MM.1S (cell line): ENCODE data around the gene TMEM239.

Experiments
- DNase-seq: peaks from one replicate; pipeline ENCODE4 v3.0.0-alpha.2; 2015
- H2AFZ ChIP-seq: fragments of 300-600 bp; sonication (generic); 2 replicates; pipeline ENCODE4 v1.6.0; 2016; ENCODE audit warnings: antibody characterized with exemption, low read length
- H3F3A ChIP-seq: fragments of 300-600 bp; sonication (generic); 2 replicates; pipeline ENCODE4 v1.6.1; 2016; ENCODE audit warnings: mild to moderate bottlenecking, antibody characterized with exemption, low read length, moderate library complexity, mixed read lengths; ENCODE audit not compliant: insufficient read depth
- H3K27ac ChIP-seq: fragments of 300-600 bp; sonication (generic); 2 replicates; pipeline ENCODE4 v1.5.1; 2016; ENCODE audit warnings: mild to moderate bottlenecking, low read length
- H3K27me3 ChIP-seq: fragments of 300-600 bp; sonication (generic); replicated peaks from 2 replicates; pipeline ENCODE4 v1.6.0; 2016; ENCODE audit warnings: low read length; ENCODE audit not compliant: insufficient read depth
- H3K36me3 ChIP-seq: fragments of 300-600 bp; sonication (generic); replicated peaks from 2 replicates; pipeline ENCODE4 v1.6.1; 2016; ENCODE audit warnings: mild to moderate bottlenecking, low read length, mixed read lengths; ENCODE audit not compliant: insufficient read depth
- H3K4me1 ChIP-seq: fragments of 300-600 bp; sonication (generic); 2 replicates; pipeline ENCODE4 v1.6.1; 2016; ENCODE audit warnings: low read length, mixed read lengths
- H3K4me2 ChIP-seq: fragments of 300-600 bp; sonication (generic); 2 replicates; pipeline ENCODE4 v1.6.0; 2016; ENCODE audit warnings: low read depth, low read length
- H3K4me3 ChIP-seq: fragments of 300-600 bp; sonication (generic); 2 replicates; pipeline ENCODE4 v1.5.1; 2016; ENCODE audit warnings: low read length, mixed read lengths
- H3K79me2 ChIP-seq: fragments of 300-600 bp; sonication (generic); 2 replicates; pipeline ENCODE4 v1.6.1; 2016; ENCODE audit warnings: mixed run types, low read length, mixed read lengths
- H3K9ac ChIP-seq: fragments of 300-600 bp; sonication (generic); 2 replicates; pipeline ENCODE4 v1.6.1; 2016; ENCODE audit warnings: low read length, mixed read lengths
- H3K9me2 ChIP-seq: fragments of 300-600 bp; sonication (generic); replicated peaks from 2 replicates; pipeline ENCODE4 v1.6.1; 2016; ENCODE audit warnings: mild to moderate bottlenecking, low read length, mixed read lengths; ENCODE audit not compliant: insufficient read depth
- H3K9me3 ChIP-seq: fragments of 300-600 bp; sonication (generic); replicated peaks from 2 replicates; pipeline ENCODE4 v1.6.1; 2016; ENCODE audit warnings: mild to moderate bottlenecking, low read length, mixed read lengths; ENCODE audit not compliant: insufficient read depth
- H4K20me1 ChIP-seq: fragments of 300-600 bp; sonication (generic); 2 replicates; pipeline ENCODE4 v1.6.1; 2016; ENCODE audit warnings: mild to moderate bottlenecking, low read length, moderate library complexity, mixed read lengths; ENCODE audit not compliant: insufficient read depth
- EZH2 ChIP-seq: fragments of 300-600 bp; sonication (generic); optimal IDR thresholded peaks from 2 replicates; pipeline ENCODE3; 2017; ENCODE audit warnings: low read depth, mild to moderate bottlenecking, antibody characterized with exemption, low read length, mixed read lengths
- EZH2phosphoT487 ChIP-seq: fragments of 300-600 bp; sonication (generic); IDR thresholded peaks from 2 replicates; pipeline ENCODE4 v1.6.1; 2018; ENCODE audit warnings: antibody characterized with exemption, low read length
- TF ChIP-seq, protein P1 (sequence below): fragments of 300-600 bp; sonication (generic); IDR thresholded peaks from 2 replicates; pipeline ENCODE4 v1.5.1; 2016; ENCODE audit warnings: antibody characterized with exemption, low read length, mixed read lengths

Gene TMEM239

DNA sequence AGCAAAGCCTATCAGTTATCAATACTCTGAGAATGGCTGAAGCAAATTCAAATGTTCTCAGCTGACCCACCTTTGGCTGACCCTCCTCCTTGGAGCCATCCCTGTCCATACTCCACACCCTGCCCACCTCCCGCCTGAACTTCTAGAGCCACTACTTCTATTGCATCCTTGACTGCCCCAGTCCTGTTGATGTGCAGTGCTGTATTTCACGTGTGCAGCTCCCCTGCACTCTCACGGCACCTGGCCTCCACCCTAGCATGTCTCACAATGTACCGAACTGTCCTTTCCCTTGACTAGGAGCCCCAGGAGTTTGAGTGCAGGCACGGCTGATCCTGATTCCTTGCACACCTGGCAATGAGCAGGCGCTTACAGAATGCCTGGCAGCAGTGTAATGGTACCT, 22.7 kb upstream of the TMEM239 start:
- H3K4me2 ChIP-seq, result no peak overlapping the region
- DNase-seq, result no peak
- no peaks in the 10 kb centered on the region for H3K36me3 ChIP-seq
- no peaks in the 10 kb centered on the region for H3K9me3 ChIP-seq
- H3K4me1 ChIP-seq, result no peaks in the 10 kb centered on the region
- H3K27ac ChIP-seq, result no peak overlapping the region
- H3K9ac ChIP-seq, result no peak overlapping the region
- peaks cover 42% of the 10 kb centered on the region for H3K27me3 ChIP-seq
- no peak overlapping the region for H3K4me3 ChIP-seq
- no peaks in the 10 kb centered on the region for H3K79me2 ChIP-seq
- no peak for TF ChIP-seq EZH2
- TF ChIP-seq, protein P1, sequence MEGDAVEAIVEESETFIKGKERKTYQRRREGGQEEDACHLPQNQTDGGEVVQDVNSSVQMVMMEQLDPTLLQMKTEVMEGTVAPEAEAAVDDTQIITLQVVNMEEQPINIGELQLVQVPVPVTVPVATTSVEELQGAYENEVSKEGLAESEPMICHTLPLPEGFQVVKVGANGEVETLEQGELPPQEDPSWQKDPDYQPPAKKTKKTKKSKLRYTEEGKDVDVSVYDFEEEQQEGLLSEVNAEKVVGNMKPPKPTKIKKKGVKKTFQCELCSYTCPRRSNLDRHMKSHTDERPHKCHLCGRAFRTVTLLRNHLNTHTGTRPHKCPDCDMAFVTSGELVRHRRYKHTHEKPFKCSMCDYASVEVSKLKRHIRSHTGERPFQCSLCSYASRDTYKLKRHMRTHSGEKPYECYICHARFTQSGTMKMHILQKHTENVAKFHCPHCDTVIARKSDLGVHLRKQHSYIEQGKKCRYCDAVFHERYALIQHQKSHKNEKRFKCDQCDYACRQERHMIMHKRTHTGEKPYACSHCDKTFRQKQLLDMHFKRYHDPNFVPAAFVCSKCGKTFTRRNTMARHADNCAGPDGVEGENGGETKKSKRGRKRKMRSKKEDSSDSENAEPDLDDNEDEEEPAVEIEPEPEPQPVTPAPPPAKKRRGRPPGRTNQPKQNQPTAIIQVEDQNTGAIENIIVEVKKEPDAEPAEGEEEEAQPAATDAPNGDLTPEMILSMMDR, result no peak
- no peak for TF ChIP-seq EZH2phosphoT487
- no peak overlapping the region for H2AFZ ChIP-seq
- H3F3A ChIP-seq, result no peaks in the 10 kb centered on the region
- no peaks in the 10 kb centered on the region for H4K20me1 ChIP-seq
- H3K9me2 ChIP-seq, result no peaks in the 10 kb centered on the region

DNA sequence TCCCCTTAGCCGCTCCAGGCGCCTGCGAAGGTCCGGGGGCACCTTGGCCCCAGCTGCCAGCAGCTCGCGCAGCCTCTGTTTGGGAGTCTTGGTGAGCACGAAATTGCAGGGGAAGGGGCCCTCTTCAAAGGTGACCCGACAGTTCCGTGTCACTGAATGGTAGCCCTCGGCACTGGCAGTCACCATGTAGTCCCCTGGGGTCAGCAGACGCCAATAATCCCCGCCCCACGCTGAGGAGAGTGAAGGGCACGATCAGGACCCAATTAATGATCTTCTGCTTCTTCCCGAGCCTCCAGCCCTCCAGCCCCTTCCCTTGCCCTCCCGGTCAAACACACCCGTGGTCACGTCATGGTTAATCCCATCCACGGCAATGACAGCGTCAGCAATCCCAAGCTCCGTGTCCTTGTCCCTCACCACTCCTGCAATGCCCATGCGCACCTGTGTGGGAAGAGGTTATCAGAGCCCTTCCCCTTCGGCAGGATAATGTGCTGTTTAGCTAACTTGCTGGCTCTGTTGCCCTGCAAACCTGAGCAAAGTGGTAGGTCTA, 21.9 kb upstream of the TMEM239 start:
- no peak for DNase-seq
- no peaks in the 10 kb centered on the region for H3K79me2 ChIP-seq
- H3K9me2 ChIP-seq, result no peaks in the 10 kb centered on the region
- H3F3A ChIP-seq, result no peaks in the 10 kb centered on the region
- TF ChIP-seq, protein P1, result no peak
- TF ChIP-seq EZH2 (no peak), EZH2phosphoT487 (no peak)
- no peak overlapping the region for H3K4me3 ChIP-seq
- no peaks in the 10 kb centered on the region for H3K4me1 ChIP-seq
- H2AFZ ChIP-seq, result no peak overlapping the region
- peaks cover 50% of the 10 kb centered on the region for H3K27me3 ChIP-seq
- no peak overlapping the region for H3K4me2 ChIP-seq
- no peaks in the 10 kb centered on the region for H3K9me3 ChIP-seq
- no peaks in the 10 kb centered on the region for H3K36me3 ChIP-seq
- H3K27ac ChIP-seq, result no peak overlapping the region
- H3K9ac ChIP-seq, result no peak overlapping the region
- H4K20me1 ChIP-seq, result no peaks in the 10 kb centered on the region

- peaks cover 57% of the 10 kb centered on the region for H3K27me3 ChIP-seq
- H2AFZ ChIP-seq, result no peak overlapping the region
- H3K36me3 ChIP-seq, result no peaks in the 10 kb centered on the region
- H3K4me2 ChIP-seq, result no peak overlapping the region
- H3K9me3 ChIP-seq, result no peaks in the 10 kb centered on the region
- H3K4me3 ChIP-seq, result no peak overlapping the region
- TF ChIP-seq EZH2phosphoT487 (no peak), EZH2 (no peak)
- TF ChIP-seq, protein P1, result no peak
- no peak for DNase-seq
- no peak overlapping the region for H3K27ac ChIP-seq
- no peak overlapping the region for H3K9ac ChIP-seq
- H3K4me1 ChIP-seq, result no peaks in the 10 kb centered on the region
- H3K79me2 ChIP-seq, result no peaks in the 10 kb centered on the region
- no peaks in the 10 kb centered on the region for H3K9me2 ChIP-seq
- no peaks in the 10 kb centered on the region for H3F3A ChIP-seq
- no peaks in the 10 kb centered on the region for H4K20me1 ChIP-seq
Measured at GRCh38 chr20:2794866-2795447, 21.2 kb upstream of the TMEM239 start.
